GM12873 (cell line): Measurements from ENCODE around the gene TYRP1.

Experiments
- TF ChIP-seq, protein P1 (sequence below): IDR thresholded peaks from 2 replicates; pipeline ENCODE4 v1.5.1; 2012; ENCODE audit warnings: low read depth, mild to moderate bottlenecking, moderate library complexity, low read length, control low read depth; ENCODE audit not compliant: insufficient read depth; ENCODE audit errors: missing control alignments

TYRP1 gene

DNA sequence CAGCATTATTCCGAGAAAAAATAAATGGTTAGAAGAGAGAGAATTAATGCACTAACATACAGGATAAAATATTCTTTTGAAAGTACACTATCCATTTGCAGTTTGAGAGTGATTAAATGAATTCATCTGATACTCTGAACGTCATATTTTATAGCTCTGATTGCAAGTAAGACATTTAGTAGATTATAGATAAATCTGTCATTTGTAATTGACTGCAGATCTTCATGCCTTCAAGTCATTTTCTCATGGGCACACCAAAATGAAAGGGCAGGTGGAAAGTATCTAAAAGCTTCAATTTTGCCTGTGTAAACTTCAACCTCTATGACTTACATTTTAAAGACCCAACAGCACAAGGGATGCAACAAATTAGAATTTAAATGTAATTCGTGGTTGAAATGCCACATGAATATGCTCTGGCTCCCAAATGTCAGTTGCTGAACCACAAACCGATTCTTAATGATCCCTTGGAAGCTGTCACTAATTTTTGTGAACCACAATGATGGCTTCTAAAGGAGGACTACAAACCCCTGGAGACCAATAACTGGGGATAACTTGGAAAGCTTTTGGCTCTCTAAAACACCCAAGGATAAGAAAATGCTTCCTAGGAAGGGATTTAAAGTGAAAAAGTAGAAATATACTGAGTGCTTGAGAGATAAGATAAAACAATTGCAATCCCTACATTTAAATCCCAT lies 3.9 kb downstream of the TYRP1 start:
- TF ChIP-seq, protein P1, sequence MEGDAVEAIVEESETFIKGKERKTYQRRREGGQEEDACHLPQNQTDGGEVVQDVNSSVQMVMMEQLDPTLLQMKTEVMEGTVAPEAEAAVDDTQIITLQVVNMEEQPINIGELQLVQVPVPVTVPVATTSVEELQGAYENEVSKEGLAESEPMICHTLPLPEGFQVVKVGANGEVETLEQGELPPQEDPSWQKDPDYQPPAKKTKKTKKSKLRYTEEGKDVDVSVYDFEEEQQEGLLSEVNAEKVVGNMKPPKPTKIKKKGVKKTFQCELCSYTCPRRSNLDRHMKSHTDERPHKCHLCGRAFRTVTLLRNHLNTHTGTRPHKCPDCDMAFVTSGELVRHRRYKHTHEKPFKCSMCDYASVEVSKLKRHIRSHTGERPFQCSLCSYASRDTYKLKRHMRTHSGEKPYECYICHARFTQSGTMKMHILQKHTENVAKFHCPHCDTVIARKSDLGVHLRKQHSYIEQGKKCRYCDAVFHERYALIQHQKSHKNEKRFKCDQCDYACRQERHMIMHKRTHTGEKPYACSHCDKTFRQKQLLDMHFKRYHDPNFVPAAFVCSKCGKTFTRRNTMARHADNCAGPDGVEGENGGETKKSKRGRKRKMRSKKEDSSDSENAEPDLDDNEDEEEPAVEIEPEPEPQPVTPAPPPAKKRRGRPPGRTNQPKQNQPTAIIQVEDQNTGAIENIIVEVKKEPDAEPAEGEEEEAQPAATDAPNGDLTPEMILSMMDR: no peak

GRCh38 chr9:12697719-12698118 lies 4.5 kb downstream of the TYRP1 start:
- TF ChIP-seq, protein P1: no peak

DNA sequence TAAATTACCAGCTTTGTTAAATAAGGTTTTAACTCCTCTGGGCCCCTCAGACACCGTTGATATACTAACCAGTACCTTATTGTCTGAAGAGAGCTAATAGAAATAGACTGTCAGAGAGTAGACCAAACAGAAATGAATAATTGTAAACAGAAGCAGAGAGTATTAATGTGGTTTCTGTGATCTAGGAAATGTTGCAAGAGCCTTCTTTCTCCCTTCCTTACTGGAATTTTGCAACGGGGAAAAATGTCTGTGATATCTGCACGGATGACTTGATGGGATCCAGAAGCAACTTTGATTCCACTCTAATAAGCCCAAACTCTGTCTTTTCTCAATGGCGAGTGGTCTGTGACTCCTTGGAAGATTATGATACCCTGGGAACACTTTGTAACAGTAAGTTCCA lies 5.1 kb downstream of the TYRP1 start:
- TF ChIP-seq, protein P1: no peak

DNA sequence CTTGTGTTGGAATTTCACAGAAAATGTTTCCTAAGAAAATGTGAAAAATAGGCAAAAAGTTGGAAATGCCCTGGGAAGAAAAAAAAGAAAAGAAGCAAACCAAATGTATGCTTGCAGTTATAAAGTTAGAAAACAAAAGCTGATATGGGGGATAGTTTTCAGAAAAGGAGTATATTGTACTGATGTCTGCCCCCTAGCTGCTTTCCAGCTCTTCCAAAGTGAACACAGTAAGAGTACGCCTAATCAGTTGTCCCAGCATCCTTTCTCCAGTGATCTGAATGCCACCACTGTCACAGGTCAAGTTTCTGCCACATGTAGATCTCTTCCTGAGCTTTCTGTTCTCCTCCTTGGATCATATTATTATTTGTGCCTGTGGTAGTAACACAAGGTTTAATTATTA lies 5.8 kb downstream of the TYRP1 start:
- TF ChIP-seq, protein P1: no peak

DNA sequence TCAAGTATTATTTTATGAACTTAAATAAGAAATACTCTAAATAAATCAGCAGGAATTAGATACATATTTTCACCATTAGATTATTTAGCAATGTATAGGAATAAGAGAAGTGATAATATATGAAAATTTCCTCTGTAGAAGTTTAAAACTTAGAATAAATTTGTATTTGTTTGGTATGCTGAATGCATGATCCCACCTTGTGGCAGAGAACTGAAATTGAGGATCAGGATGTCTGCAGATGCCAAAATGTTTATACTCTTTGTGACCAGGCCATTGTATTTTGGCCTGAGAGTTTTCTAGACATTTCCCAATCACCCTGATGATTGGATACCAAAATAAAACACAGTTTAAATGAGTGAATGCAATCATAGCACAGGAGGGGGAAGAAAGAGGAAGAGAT lies 6.3 kb downstream of the TYRP1 start:
- TF ChIP-seq, protein P1: no peak

DNA sequence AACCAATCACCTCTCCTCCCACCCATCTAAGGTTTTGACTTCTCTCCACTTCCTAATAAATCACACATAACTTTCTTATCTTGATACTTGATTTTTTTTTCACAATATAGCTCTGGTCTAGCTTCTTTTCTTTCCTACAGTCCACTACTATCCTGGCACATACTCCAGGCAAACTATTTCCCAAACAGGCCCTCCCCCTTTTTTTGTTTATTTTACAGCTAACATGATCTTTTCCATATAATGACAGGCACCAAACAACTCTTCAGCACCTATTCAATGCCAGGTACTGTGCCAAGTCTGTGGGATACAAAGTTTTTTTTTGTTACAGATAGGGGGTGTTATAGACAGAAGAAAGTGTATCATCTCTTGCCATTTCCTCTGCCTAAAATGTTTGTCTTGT lies 7.9 kb downstream of the TYRP1 start:
- TF ChIP-seq, protein P1: no peak

DNA sequence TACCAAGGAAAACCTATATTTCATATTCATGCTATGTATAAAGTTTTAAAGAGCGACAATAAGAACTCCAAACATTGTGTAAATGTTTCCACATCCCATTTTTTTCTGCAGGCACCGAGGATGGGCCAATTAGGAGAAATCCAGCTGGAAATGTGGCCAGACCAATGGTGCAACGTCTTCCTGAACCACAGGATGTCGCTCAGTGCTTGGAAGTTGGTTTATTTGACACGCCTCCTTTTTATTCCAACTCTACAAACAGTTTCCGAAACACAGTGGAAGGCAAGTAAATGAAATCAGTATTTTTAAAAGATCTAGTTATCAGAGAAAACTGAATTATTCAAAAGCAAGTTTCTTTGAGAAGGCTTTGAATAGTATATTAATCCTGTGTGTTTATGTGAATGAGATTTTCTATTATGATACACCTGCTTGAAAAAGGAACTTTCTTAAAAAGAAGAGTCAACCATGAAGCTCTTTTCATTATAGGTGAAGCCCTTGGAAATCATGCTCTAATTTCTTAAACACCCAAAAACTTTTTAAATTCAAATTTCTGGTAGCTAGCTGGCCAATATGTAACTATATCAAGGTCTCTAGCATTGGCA lies 9.1 kb downstream of the TYRP1 start:
- TF ChIP-seq, protein P1: no peak
